ENCODE measurements around the gene RANBP9. TPM values are rescaled to one million over a fixed set of nuclear protein-coding genes. Genes with fewer than 3 reads are reported as not detected.

RANBP9 gene
- total RNA-seq, 1 donor from 2014 or later: 50.6 TPM

DNA sequence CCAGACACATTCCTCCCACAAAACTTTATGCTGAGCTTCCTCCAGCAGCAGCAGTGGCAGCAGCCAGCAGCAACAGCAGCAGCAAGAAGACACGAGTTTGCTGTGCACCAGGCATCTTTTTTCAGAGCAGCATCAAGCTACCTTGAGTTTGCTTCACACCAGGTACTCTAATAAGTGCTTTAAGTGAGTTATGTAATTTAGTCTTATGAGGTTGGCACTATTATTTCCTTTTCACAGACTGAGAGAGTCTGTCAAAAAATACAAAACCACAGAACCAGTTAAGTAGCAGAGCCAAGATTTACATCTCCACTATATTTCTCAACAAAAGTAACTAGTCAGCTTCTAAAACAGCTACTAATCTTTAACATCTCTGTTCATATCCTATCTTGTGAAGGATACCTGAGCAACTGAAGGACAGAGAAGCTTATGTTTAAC is 23.7 kb downstream of the RANBP9 start:
- Histone ChIP-seq H3K9me3 (no peaks in the 10 kb centered on the region), H3K27ac (no peak overlapping the region), H3K4me1 (peaks cover 33% of the 10 kb centered on the region), H3K27me3 (no peaks in the 10 kb centered on the region), H3K4me3 (no peak overlapping the region), H3K36me3 (no peaks in the 10 kb centered on the region)
- TF ChIP-seq POLR2AphosphoS5 (IDR thresholded peaks at IDR 0.05; ENCODE audit: insufficient read depth in 1 of 2, low read depth in 1 of 2): no peak
- TF ChIP-seq, protein P1, sequence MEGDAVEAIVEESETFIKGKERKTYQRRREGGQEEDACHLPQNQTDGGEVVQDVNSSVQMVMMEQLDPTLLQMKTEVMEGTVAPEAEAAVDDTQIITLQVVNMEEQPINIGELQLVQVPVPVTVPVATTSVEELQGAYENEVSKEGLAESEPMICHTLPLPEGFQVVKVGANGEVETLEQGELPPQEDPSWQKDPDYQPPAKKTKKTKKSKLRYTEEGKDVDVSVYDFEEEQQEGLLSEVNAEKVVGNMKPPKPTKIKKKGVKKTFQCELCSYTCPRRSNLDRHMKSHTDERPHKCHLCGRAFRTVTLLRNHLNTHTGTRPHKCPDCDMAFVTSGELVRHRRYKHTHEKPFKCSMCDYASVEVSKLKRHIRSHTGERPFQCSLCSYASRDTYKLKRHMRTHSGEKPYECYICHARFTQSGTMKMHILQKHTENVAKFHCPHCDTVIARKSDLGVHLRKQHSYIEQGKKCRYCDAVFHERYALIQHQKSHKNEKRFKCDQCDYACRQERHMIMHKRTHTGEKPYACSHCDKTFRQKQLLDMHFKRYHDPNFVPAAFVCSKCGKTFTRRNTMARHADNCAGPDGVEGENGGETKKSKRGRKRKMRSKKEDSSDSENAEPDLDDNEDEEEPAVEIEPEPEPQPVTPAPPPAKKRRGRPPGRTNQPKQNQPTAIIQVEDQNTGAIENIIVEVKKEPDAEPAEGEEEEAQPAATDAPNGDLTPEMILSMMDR (IDR thresholded peaks at IDR 0.05): no peak
- no peak for TF ChIP-seq POLR2A (IDR thresholded peaks at IDR 0.05)
- intact Hi-C loops (cut with DNase I): no loop called here
- DNase-seq (ENCODE audit: extremely low spot score in 2 of 2): no peak

DNA sequence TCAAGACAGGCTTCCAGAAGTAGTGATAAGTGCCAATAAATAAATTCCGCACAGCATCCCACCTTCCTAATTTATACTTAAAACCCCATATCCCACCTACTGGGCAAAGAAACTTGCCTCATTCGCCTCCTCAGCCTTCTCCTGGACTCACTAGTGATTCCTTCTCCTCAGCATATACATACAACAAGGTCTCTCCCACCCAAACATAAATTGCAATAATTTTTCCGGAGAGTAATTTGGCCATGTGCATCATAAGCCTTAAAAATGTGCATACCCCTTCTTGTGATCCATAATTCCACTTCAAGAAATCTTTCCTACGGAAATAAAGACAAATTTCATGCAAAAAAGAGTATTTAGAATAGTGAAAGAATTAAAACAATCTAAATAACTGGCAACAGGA is 26.8 kb downstream of the RANBP9 start:
- Histone ChIP-seq H3K27me3 (no peaks in the 10 kb centered on the region), H3K27ac (no peak overlapping the region), H3K4me1 (peaks cover 38% of the 10 kb centered on the region), H3K9me3 (no peaks in the 10 kb centered on the region), H3K4me3 (no peak overlapping the region), H3K36me3 (no peaks in the 10 kb centered on the region)
- TF ChIP-seq POLR2A (IDR thresholded peaks at IDR 0.05): no peak
- no peak for TF ChIP-seq POLR2AphosphoS5 (IDR thresholded peaks at IDR 0.05; ENCODE audit: insufficient read depth in 1 of 2, low read depth in 1 of 2)
- TF ChIP-seq, protein P1 (IDR thresholded peaks at IDR 0.05): no peak
- intact Hi-C loops (cut with DNase I): no loop called here
- no peak for DNase-seq (ENCODE audit: extremely low spot score in 2 of 2)

DNA sequence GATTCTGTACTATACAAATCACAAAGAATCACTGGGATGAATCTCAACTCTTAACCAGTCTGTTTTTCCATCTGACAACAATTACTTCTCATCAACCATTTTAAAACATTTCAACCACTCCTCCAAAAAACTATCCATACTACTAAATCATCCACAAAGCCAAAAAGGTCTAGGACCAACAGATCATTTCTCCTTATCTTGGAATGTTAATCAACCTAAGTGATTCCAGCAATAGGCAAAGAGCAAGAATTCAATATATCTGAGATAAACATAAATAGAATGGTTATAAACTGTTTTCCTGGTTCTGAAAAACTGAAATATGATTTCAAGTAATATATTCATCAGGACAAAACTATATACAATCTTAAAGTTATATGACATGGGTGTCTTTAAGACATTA is 28.6 kb downstream of the RANBP9 start:
- Histone ChIP-seq H3K4me3 (no peak overlapping the region), H3K9me3 (no peaks in the 10 kb centered on the region), H3K4me1 (peaks cover 31% of the 10 kb centered on the region), H3K27me3 (no peaks in the 10 kb centered on the region), H3K36me3 (no peaks in the 10 kb centered on the region), H3K27ac (no peak overlapping the region)
- intact Hi-C loops (cut with DNase I): no loop called here
- TF ChIP-seq POLR2AphosphoS5 (IDR thresholded peaks at IDR 0.05; ENCODE audit: insufficient read depth in 1 of 2, low read depth in 1 of 2) (no peak), POLR2A (IDR thresholded peaks at IDR 0.05) (no peak)
- TF ChIP-seq, protein P1 (IDR thresholded peaks at IDR 0.05): no peak
- DNase-seq (ENCODE audit: extremely low spot score in 2 of 2): no peak

DNA sequence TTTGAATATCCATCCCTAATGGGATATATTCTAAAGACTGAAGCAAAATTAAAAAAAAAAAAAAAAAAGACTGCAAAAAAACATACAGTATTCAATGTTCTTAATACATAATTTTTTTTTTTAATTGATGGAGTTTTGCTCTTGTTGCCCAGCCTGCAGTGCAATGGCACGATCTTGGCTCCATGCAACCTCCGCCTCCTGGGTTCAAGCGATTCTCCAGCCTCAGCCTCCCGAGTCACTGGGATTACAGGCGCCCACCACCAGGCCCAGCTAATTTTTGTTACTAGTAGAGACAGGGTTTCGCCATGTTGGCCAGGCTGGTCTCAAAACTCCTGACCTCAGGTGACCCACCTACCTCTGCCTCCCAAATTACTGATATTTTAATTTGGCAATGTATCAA is 29.3 kb downstream of the RANBP9 start:
- no peaks in the 10 kb centered on the region for H3K9me3 ChIP-seq
- H3K27me3 ChIP-seq: no peaks in the 10 kb centered on the region
- H3K36me3 ChIP-seq: no peaks in the 10 kb centered on the region
- no peak overlapping the region for H3K27ac ChIP-seq
- no peak for DNase-seq (ENCODE audit: extremely low spot score in 2 of 2)
- H3K4me1 ChIP-seq: peaks cover 26% of the 10 kb centered on the region
- H3K4me3 ChIP-seq: no peak overlapping the region
- TF ChIP-seq POLR2AphosphoS5 (IDR thresholded peaks at IDR 0.05; ENCODE audit: insufficient read depth in 1 of 2, low read depth in 1 of 2): no peak
- TF ChIP-seq POLR2A (IDR thresholded peaks at IDR 0.05): no peak
- intact Hi-C loops (cut with DNase I): no loop called here

DNA sequence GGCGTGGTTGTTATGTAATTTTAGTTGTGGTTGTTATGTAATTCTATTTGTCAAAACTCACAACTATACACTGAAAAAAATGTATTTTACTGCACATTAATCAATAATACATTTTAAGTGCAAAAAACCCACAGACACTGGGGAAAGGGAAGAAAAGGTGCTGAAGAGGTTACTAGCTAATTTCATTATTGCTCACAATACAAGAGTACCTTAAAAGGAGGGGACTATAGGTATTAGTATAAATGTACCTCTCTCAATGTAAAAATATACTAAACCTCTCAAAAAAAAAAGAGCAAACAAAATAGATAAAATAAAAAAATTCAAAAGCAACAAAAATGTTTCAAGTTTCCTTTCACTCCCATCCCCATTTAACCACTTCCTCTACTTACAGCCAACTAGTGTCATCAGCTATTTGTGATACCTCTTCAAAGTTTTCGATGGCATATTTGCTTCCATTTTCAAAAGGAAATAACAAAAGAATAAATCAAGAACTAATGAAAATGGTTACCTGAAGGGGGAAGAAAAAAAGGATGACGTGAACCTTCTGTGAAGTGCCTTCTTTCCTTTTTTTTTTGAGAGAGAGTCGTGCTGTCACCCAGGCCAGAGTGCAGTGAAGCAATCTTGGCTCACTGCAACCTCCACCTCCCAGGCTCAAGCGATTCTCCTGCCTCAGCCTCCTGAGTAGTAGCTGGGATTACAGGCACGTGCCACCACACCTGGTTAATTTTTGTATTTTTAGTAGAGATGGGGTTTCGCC is 30.2 kb downstream of the RANBP9 start:
- Histone ChIP-seq H3K4me1 (peaks cover 26% of the 10 kb centered on the region), H3K4me3 (no peak overlapping the region), H3K27ac (no peak overlapping the region), H3K36me3 (no peaks in the 10 kb centered on the region), H3K27me3 (no peaks in the 10 kb centered on the region), H3K9me3 (peaks cover 4% of the 10 kb centered on the region)
- intact Hi-C loops (cut with DNase I): no loop called here
- TF ChIP-seq, protein P1 (IDR thresholded peaks at IDR 0.05): no peak
- no peak for TF ChIP-seq POLR2AphosphoS5 (IDR thresholded peaks at IDR 0.05; ENCODE audit: insufficient read depth in 1 of 2, low read depth in 1 of 2)
- no peak for TF ChIP-seq POLR2A (IDR thresholded peaks at IDR 0.05)
- no peak for DNase-seq (ENCODE audit: extremely low spot score in 2 of 2)

Measured in vagina (tissue), 2 donors.